Sigmoid colon (tissue), 7 donors: ENCODE data around the gene CAST. TPM values are rescaled to one million over a fixed set of nuclear protein-coding genes. Genes with fewer than 3 reads are reported as not detected.
A peak's percentile ranks its signal among the peaks of the same experiment; 100 is the strongest.

Experiments
- DNase-seq: peaks from one replicate; pipeline ENCODE4 v3.0.0-alpha.2; 2019
- H3K27ac ChIP-seq, 4 donors: fragments of 200-600 bp; sonication (generic); one replicate each; pipeline ENCODE4 v1.5.1; 2016 to 2019; ENCODE audit warnings: mild to moderate bottlenecking in 1 of 4
- H3K27me3 ChIP-seq, 3 donors: fragments of 200-600 bp; sonication (generic); one replicate each; pipeline ENCODE4 v1.5.1; 2019; ENCODE audit warnings: mild to moderate bottlenecking in 1 of 3
- H3K36me3 ChIP-seq, 4 donors: fragments of 200-600 bp; sonication (generic); one replicate each; pipeline ENCODE4 v1.5.1; 2016 to 2019
- H3K4me1 ChIP-seq, 4 donors: fragments of 200-600 bp; sonication (generic); one replicate each; pipeline ENCODE4 v1.5.1; 2017 to 2019
- H3K4me3 ChIP-seq, 4 donors: fragments of 200-600 bp; sonication (generic); one replicate each; pipeline ENCODE4 v1.5.1; 2017 to 2019; ENCODE audit warnings: mild to moderate bottlenecking in 2 of 4, moderate library complexity in 1 of 4
- H3K9me3 ChIP-seq, 4 donors: fragments of 200-600 bp in 3 of 4; sonication (generic) in 3 of 4; one replicate each; pipeline versions ENCODE4 v1.5.1 to v1.6.1; 2013 to 2019
- CTCF ChIP-seq, 4 experiments: fragments of 450-650 bp in 3 of 4; fragments of 200-600 bp in 1 of 4; IDR thresholded peaks; one replicate each; pipeline ENCODE4 v1.5.1; 2016 to 2019; ENCODE audit warnings: antibody characterized with exemption in 4 of 4, mild to moderate bottlenecking in 3 of 4, moderate library complexity in 2 of 4
- EP300 ChIP-seq, 4 donors: sonication (generic); formaldehyde crosslinking; IDR thresholded peaks; one replicate each; pipeline ENCODE4 v1.6.1; 2017; ENCODE audit warnings: antibody characterized with exemption in 4 of 4
- POLR2A ChIP-seq, 2 donors: fragments of 450-650 bp; IDR thresholded peaks; one replicate each; pipeline ENCODE4 v1.6.1; 2016; ENCODE audit warnings: antibody characterized with exemption in 2 of 2, mild to moderate bottlenecking in 2 of 2, moderate library complexity in 2 of 2
- POLR2AphosphoS5 ChIP-seq, 4 donors: sonication (generic); formaldehyde crosslinking; IDR thresholded peaks; one replicate each; pipeline ENCODE4 v1.6.1; 2017; ENCODE audit warnings: antibody characterized with exemption in 4 of 4
- WGBS, 2 donors: extraction: QIAGEN DNeasy Blood & Tissue Kit; methylation state at CpG; one replicate each; pipeline ENCODE4 v1.1.7; 2013; 5-methylcytosine and 5-hydroxymethylcytosine counted together
- intact Hi-C: fragments of 100-400 bp; cut with DNase I; formaldehyde crosslinking; loops from one replicate; pipeline ENCODE4 v1.15.1; 2023
- polyA plus RNA-seq, 3 donors: library from polyadenylated mRNA; stranded (reverse); fragments of 200-250 nt; gene quantifications; one replicate each; pipeline ENCODE4 v1.2.3, GENCODE V29; 2013
- total RNA-seq, 4 donors: library from RNA; depleted of rRNA; stranded (reverse); fragments of >200 nt; gene quantifications; one replicate each; pipeline ENCODE4 v1.1.0, GENCODE V29; 2016
- donor health status: healthy with polysubstance abuse.
- donor health status: Bipolar disorder and iron deficiency.
- donor health status: healthy.

Gene CAST
- total and polyA plus RNA-seq, 7 donors: 138 to 348 (median 225) TPM

GRCh38 chr5:96751203-96752169, 89.3 kb downstream of the CAST start:
- no peaks in the 10 kb centered on the region for H3K9me3 ChIP-seq
- peak overlapping the region in 3 of 4 donors; percentile 4 to 23 (median 7) for H3K27ac ChIP-seq
- H3K4me3 ChIP-seq: no peak overlapping the region
- intact Hi-C loops: loop anchor here (2.0 to 10.0 kb wide), 4 partner anchors 56 to 411 kb away; partner anchors contain the start of genes ERAP1 and ERAP2
- H3K27me3 ChIP-seq: no peaks in the 10 kb centered on the region
- H3K36me3 ChIP-seq: peaks cover 16 to 95% (median 61%) of the 10 kb centered on the region in 4 donors
- WGBS, 2 donors: 23 to 70% methylated on average over 6 of the region's 6 CpGs
- H3K4me1 ChIP-seq: peaks cover 0 to 8% (median 5%) of the 10 kb centered on the region in 4 donors
- DNase-seq: no peak
- no peak for TF ChIP-seq EP300 (IDR thresholded peaks at IDR 0.05)
- no peak for TF ChIP-seq POLR2AphosphoS5 (IDR thresholded peaks at IDR 0.05)
- no peak for TF ChIP-seq POLR2A (IDR thresholded peaks at IDR 0.05)
- TF ChIP-seq CTCF (IDR thresholded peaks at IDR 0.05): no peak

DNA sequence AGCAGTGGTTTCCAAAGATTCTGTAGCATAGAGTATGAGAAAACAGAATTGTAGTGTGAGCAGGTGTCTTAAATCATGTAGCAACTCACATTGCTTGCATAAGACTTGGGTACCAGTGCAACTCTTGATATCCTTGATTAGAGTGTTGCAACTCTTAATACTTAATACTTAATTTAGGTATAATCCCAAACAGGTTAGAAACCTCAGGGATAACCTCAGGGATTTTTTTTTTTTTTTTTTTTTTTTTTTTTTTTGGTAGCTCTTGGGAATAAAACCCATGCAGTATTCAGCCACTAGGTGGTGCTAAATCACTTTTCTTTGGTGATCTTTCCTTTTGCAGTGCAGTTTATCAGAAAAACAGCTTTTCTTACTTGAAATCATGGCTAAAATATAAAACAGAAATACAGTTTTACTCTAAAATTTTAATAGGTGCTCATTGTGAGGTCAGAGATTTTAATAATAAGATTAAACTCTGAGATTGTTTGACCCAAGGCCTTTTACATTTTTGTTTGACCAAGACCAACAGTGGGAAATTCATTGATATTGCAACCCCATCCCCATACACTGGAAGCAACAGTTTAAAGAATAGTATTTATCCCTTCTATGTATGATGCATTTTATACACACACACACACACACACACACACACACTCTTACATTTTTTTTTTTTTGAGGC, 90.3 kb downstream of the CAST start:
- TF ChIP-seq EP300 (IDR thresholded peaks at IDR 0.05) (no peak), CTCF (IDR thresholded peaks at IDR 0.05) (peak in 3 of 4 experiments; percentile 25 to 55 (median 37)), POLR2AphosphoS5 (IDR thresholded peaks at IDR 0.05) (no peak), POLR2A (IDR thresholded peaks at IDR 0.05) (no peak)
- Histone ChIP-seq H3K36me3 (peaks cover 16 to 95% (median 69%) of the 10 kb centered on the region in 4 donors), H3K27me3 (no peaks in the 10 kb centered on the region), H3K4me3 (no peak overlapping the region), H3K4me1 (peaks cover 0 to 5% (median 4%) of the 10 kb centered on the region in 4 donors), H3K27ac (peak overlapping the region in 2 of 4 donors; percentile 4 to 23), H3K9me3 (no peaks in the 10 kb centered on the region)
- intact Hi-C loops: loop anchor here (2.0 to 10.0 kb wide), 4 partner anchors 55 to 410 kb away; partner anchors contain the start of genes ERAP1 and ERAP2
- no peak for DNase-seq

DNA sequence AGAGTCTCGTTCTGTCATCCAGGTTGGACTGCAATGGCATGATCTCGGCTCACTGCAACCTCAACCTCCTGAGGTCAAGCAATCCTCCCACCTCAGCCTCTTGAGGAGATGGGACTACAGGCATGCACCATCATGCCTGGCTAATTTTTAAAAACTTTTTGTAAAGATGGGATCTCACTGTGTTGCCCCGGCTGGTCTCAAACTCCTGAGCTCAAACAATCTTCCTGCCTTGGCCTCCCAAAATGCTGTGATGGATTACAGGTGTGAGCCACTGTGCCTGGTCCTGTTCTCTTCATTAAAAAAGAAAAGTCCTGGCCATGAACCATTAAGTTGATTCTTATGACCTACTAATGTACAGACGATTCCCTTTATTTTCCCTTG, 90.8 kb downstream of the CAST start:
- TF ChIP-seq CTCF (IDR thresholded peaks at IDR 0.05) (no peak), POLR2A (IDR thresholded peaks at IDR 0.05) (no peak), POLR2AphosphoS5 (IDR thresholded peaks at IDR 0.05) (no peak), EP300 (IDR thresholded peaks at IDR 0.05) (no peak)
- H3K36me3 ChIP-seq: peaks cover 16 to 95% (median 71%) of the 10 kb centered on the region in 4 donors
- no peaks in the 10 kb centered on the region for H3K27me3 ChIP-seq
- no peak overlapping the region for H3K4me3 ChIP-seq
- no peak overlapping the region for H3K27ac ChIP-seq
- intact Hi-C loops: loop anchor here (2.0 to 10.0 kb wide), 4 partner anchors 54 to 410 kb away; partner anchors contain the start of genes ERAP1 and ERAP2
- DNase-seq: no peak
- 94 to 96% methylated on average over 4 of the region's 4 CpGs for WGBS, 2 donors
- H3K9me3 ChIP-seq: no peaks in the 10 kb centered on the region
- H3K4me1 ChIP-seq: peaks cover 0 to 2% (median 0%) of the 10 kb centered on the region in 4 donors

DNA sequence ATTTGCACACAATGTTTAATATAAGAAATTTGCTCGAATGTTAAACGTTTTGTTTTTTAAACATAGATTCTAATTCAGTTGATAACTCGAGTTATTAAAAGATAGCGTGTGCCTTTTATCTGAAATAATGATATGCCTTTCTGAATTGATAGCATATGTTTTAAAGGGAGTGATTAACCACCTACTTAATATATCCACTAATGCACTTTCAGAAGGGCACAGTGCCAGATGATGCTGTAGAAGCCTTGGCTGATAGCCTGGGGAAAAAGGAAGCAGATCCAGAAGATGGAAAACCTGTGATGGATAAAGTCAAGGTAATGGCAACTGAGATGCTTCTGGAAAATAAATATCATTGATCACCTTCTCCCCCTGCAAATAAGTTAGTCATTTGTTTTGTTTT, 91.7 kb downstream of the CAST start:
- TF ChIP-seq POLR2AphosphoS5 (IDR thresholded peaks at IDR 0.05): no peak
- no peak for TF ChIP-seq POLR2A (IDR thresholded peaks at IDR 0.05)
- TF ChIP-seq EP300 (IDR thresholded peaks at IDR 0.05): no peak
- TF ChIP-seq CTCF (IDR thresholded peaks at IDR 0.05): no peak
- no peaks in the 10 kb centered on the region for H3K27me3 ChIP-seq
- WGBS, 2 donors: 67 to 70% methylated on average over 4 of the region's 4 CpGs
- intact Hi-C loops: loop anchor here (2.0 to 10.0 kb wide), 4 partner anchors 53 to 409 kb away; partner anchors contain the start of genes ERAP1 and ERAP2
- no peak overlapping the region for H3K27ac ChIP-seq
- no peaks in the 10 kb centered on the region for H3K4me1 ChIP-seq
- no peak for DNase-seq
- H3K36me3 ChIP-seq: peaks cover 16 to 95% (median 70%) of the 10 kb centered on the region in 4 donors
- no peaks in the 10 kb centered on the region for H3K9me3 ChIP-seq
- no peak overlapping the region for H3K4me3 ChIP-seq
